HFFc6 (cell line): ENCODE data around the gene RABGAP1. TPM values are rescaled to one million over a fixed set of nuclear protein-coding genes. Genes with fewer than 3 reads are reported as not detected.

Experiments
- DNase-seq: peaks from one replicate; pipeline ENCODE4 v3.0.0-alpha.2; 2018
- H3K27ac Mint-ChIP-seq: 2 replicates; pipeline ENCODE4 v1.8.0; 2020; ENCODE audit warnings: mild to moderate bottlenecking, mixed read lengths
- H3K27me3 Mint-ChIP-seq: 2 replicates; pipeline ENCODE4 v1.8.0; 2021; ENCODE audit warnings: mild to moderate bottlenecking, moderate library complexity, mixed read lengths; ENCODE audit not compliant: insufficient read depth
- H3K36me3 Mint-ChIP-seq: 2 replicates; pipeline ENCODE4 v1.8.0; 2021; ENCODE audit warnings: low read depth, mixed read lengths
- H3K4me1 Mint-ChIP-seq: 2 replicates; pipeline ENCODE4 v1.8.0; 2020; ENCODE audit warnings: low read depth, mixed read lengths
- H3K4me3 Mint-ChIP-seq: 2 replicates; pipeline ENCODE4 v1.8.0; 2020; ENCODE audit warnings: mild to moderate bottlenecking, moderate library complexity, mixed read lengths
- H3K9me3 Mint-ChIP-seq: 2 replicates; pipeline ENCODE4 v1.8.0; 2020; ENCODE audit warnings: mild to moderate bottlenecking, mixed read lengths
- CTCF ChIP-seq: fragments of 200-600 bp; sonication (generic); IDR thresholded peaks from 2 replicates; pipeline ENCODE4 v1.5.0; 2021; ENCODE audit warnings: antibody characterized with exemption, mild to moderate bottlenecking
- total RNA-seq, 6 experiments: library from RNA; stranded (reverse); fragmentation: NEBNext Ultra II Directional; extraction: Animal tissue kit (Norgen Biotek cat#: 25700); gene quantifications; 2 replicates in 1 of 6; 3 replicates in 5 of 6; pipeline ENCODE4 v1.2.3, GENCODE V29; 2021

Gene RABGAP1
- total RNA-seq, 6 experiments from 2014 or later, result 29.0 to 39.3 (median 33.9) TPM

GRCh38 chr9:123102375-123103113 lies 161.7 kb downstream of the RABGAP1 start:
- TF ChIP-seq CTCF, result peak; percentile 65
- H3K4me3 Mint-ChIP-seq, result no peak overlapping the region
- H3K4me1 Mint-ChIP-seq, result peaks cover 9% of the 10 kb centered on the region; the same call in 1 of the 2 replicates
- H3K27ac Mint-ChIP-seq, result peak overlapping the region; percentile 16; the same call in 1 of the 2 replicates
- peak; percentile 23 for DNase-seq
- peaks cover 8% of the 10 kb centered on the region for H3K36me3 Mint-ChIP-seq
- H3K27me3 Mint-ChIP-seq, result peaks cover 3% of the 10 kb centered on the region
- H3K9me3 Mint-ChIP-seq, result no peaks in the 10 kb centered on the region

GRCh38 chr9:123104807-123105206 lies 164.0 kb downstream of the RABGAP1 start:
- no peak overlapping the region for H3K27ac Mint-ChIP-seq
- H3K4me3 Mint-ChIP-seq, result no peak overlapping the region
- TF ChIP-seq CTCF, result no peak
- DNase-seq, result no peak
- H3K27me3 Mint-ChIP-seq, result peaks cover 5% of the 10 kb centered on the region
- H3K36me3 Mint-ChIP-seq, result peaks cover 8% of the 10 kb centered on the region
- no peaks in the 10 kb centered on the region for H3K9me3 Mint-ChIP-seq
- H3K4me1 Mint-ChIP-seq, result peaks cover 9% of the 10 kb centered on the region; the same call in 1 of the 2 replicates

- Mint-ChIP-seq H3K4me1 (peaks cover 9% of the 10 kb centered on the region; the same call in 1 of the 2 replicates), H3K9me3 (no peaks in the 10 kb centered on the region), H3K27ac (no peak overlapping the region), H3K36me3 (peaks cover 8% of the 10 kb centered on the region), H3K4me3 (no peak overlapping the region), H3K27me3 (peaks cover 5% of the 10 kb centered on the region)
- no peak for TF ChIP-seq CTCF
- no peak for DNase-seq
These were observed 164.7 kb downstream of the RABGAP1 start for GRCh38 chr9:123105490-123105889.

GRCh38 chr9:123107639-123108285 lies 166.9 kb downstream of the RABGAP1 start:
- Mint-ChIP-seq H3K36me3 (peaks cover 8% of the 10 kb centered on the region), H3K27me3 (peaks cover 5% of the 10 kb centered on the region), H3K27ac (no peak overlapping the region), H3K4me1 (peaks cover 4% of the 10 kb centered on the region; the same call in 1 of the 2 replicates), H3K9me3 (no peaks in the 10 kb centered on the region), H3K4me3 (no peak overlapping the region)
- TF ChIP-seq CTCF, result peak; percentile 18; the same call in 1 of the 2 replicates
- no peak for DNase-seq

GRCh38 chr9:123108976-123109375 lies 168.2 kb downstream of the RABGAP1 start:
- H3K4me1 Mint-ChIP-seq, result no peaks in the 10 kb centered on the region; the same call in 1 of the 2 replicates
- H3K27ac Mint-ChIP-seq, result no peak overlapping the region
- no peaks in the 10 kb centered on the region for H3K9me3 Mint-ChIP-seq
- H3K27me3 Mint-ChIP-seq, result peaks cover 9% of the 10 kb centered on the region
- no peak for DNase-seq
- H3K36me3 Mint-ChIP-seq, result peaks cover 8% of the 10 kb centered on the region
- no peak overlapping the region for H3K4me3 Mint-ChIP-seq
- TF ChIP-seq CTCF, result no peak
